HG03442 (cell line): ENCODE data around the gene FRMD7.

Experiments
- ATAC-seq: cut with Tn5 transposase; IDR thresholded peaks from one replicate; pipeline ENCODE4 v1.9.1; 2021; ENCODE audit warnings: mild to moderate bottlenecking, moderate library complexity; ENCODE audit not compliant: unreplicated experiment

The FRMD7 gene

GRCh38 chrX:132037479-132037993 is 90.3 kb downstream of the FRMD7 start:
- no peak for ATAC-seq

GRCh38 chrX:132034648-132035047 is 93.2 kb downstream of the FRMD7 start:
- peak; percentile 44 for ATAC-seq

- no peak for ATAC-seq
These were observed 94.7 kb downstream of the FRMD7 start for GRCh38 chrX:132033166-132033565.

- no peak for ATAC-seq
These were observed 96.0 kb downstream of the FRMD7 start for GRCh38 chrX:132031867-132032266.

GRCh38 chrX:132030264-132030663 is 97.6 kb downstream of the FRMD7 start:
- no peak for ATAC-seq
